Measurements from ENCODE around the gene CCDC127.

The CCDC127 gene

DNA sequence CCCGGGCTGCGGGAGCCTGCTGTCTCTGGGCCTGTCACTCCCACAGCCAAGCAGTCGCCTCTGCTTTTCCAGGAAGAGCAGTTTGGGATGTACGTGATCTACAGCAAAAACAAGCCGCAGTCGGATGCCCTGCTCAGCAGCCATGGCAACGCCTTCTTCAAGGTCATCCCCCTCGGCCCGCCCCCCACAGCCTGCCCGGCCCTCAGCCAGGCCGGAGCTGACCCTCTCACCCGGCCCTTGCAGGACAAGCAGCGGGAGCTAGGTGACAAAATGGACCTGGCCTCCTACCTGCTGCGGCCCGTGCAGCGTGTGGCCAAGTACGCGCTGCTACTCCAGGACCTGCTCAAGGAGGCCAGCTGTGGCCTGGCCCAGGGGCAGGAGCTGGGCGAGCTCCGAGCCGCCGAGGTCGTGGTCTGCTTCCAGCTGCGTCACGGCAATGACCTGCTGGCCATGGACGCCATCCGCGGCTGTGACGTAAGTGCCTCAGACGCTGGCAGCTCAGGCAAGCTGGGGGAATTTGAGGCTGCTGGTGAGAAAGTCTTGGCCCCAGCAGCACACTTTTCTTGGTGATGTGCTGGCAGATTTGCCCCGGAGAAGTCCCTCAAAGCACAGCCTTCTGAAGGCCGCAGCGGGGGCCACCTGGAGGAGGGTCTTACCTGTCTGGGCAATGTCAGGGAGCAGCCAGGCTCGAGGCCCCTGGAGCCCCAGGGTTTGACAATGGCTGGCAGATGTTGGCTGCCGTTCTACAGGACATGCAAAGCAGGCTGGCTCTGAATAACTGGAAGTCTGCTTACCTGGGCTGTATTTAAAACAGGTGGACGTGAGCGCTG lies 46.8 kb downstream of the CCDC127 start:
- Histone ChIP-seq H3K9me3 (ENCODE audit: control insufficient read depth, insufficient read depth, low read length) (no peaks in the 10 kb centered on the region), H3K9me2 (replicated peaks; ENCODE audit: control insufficient read depth, low read length) (no peaks in the 10 kb centered on the region), H3K79me2 (ENCODE audit: control insufficient read depth, low read length) (no peaks in the 10 kb centered on the region), H3K4me1 (ENCODE audit: control insufficient read depth, low read length) (no peaks in the 10 kb centered on the region), H3K4me3 (ENCODE audit: low read length) (no peak overlapping the region), H3K27ac (ENCODE audit: low read depth, low read length) (no peak overlapping the region), H3K27me3 (ENCODE audit: control insufficient read depth, low read length) (no peaks in the 10 kb centered on the region), H3K4me2 (ENCODE audit: low read length) (no peak overlapping the region), H3F3A (ENCODE audit: control insufficient read depth, insufficient read depth) (no peaks in the 10 kb centered on the region), H3K36me3 (ENCODE audit: control insufficient read depth, low read length) (no peaks in the 10 kb centered on the region), H4K20me1 (ENCODE audit: control insufficient read depth, insufficient read depth, low read depth, low read length) (no peaks in the 10 kb centered on the region)
- TF ChIP-seq EZH2phosphoT487 (IDR thresholded peaks at IDR 0.05; ENCODE audit: borderline replicate concordance, low read length): no peak
- TF ChIP-seq, protein P1, sequence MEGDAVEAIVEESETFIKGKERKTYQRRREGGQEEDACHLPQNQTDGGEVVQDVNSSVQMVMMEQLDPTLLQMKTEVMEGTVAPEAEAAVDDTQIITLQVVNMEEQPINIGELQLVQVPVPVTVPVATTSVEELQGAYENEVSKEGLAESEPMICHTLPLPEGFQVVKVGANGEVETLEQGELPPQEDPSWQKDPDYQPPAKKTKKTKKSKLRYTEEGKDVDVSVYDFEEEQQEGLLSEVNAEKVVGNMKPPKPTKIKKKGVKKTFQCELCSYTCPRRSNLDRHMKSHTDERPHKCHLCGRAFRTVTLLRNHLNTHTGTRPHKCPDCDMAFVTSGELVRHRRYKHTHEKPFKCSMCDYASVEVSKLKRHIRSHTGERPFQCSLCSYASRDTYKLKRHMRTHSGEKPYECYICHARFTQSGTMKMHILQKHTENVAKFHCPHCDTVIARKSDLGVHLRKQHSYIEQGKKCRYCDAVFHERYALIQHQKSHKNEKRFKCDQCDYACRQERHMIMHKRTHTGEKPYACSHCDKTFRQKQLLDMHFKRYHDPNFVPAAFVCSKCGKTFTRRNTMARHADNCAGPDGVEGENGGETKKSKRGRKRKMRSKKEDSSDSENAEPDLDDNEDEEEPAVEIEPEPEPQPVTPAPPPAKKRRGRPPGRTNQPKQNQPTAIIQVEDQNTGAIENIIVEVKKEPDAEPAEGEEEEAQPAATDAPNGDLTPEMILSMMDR (IDR thresholded peaks at IDR 0.05; ENCODE audit: low read depth, low read length, poor library complexity, severe bottlenecking): no peak

DNA sequence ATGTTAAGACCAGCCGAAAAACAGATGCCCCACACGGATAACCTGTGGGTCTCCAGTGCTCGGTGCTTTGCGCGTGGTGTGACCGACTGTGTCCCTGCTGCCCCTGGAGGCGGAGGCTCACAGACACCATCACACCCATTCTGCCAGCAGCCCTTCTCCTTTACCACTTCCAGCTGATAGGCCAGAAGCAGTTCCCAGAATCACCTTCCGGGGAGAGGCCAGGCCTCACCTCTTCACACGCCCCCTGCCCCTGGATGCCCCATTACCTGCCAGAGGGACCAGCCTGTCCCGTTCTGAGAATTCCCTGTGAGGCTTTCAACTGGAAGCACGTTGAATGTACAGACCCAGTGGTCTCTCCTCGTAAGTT lies 48.2 kb downstream of the CCDC127 start:
- Histone ChIP-seq H3K9me3 (ENCODE audit: control insufficient read depth, insufficient read depth, low read length) (no peaks in the 10 kb centered on the region), H3K9me2 (replicated peaks; ENCODE audit: control insufficient read depth, low read length) (no peaks in the 10 kb centered on the region), H3K4me2 (ENCODE audit: low read length) (no peak overlapping the region), H3K79me2 (ENCODE audit: control insufficient read depth, low read length) (no peaks in the 10 kb centered on the region), H3K27ac (ENCODE audit: low read depth, low read length) (no peak overlapping the region), H3F3A (ENCODE audit: control insufficient read depth, insufficient read depth) (no peaks in the 10 kb centered on the region), H4K20me1 (ENCODE audit: control insufficient read depth, insufficient read depth, low read depth, low read length) (no peaks in the 10 kb centered on the region), H3K36me3 (ENCODE audit: control insufficient read depth, low read length) (no peaks in the 10 kb centered on the region), H3K27me3 (ENCODE audit: control insufficient read depth, low read length) (no peaks in the 10 kb centered on the region), H3K4me1 (ENCODE audit: control insufficient read depth, low read length) (no peaks in the 10 kb centered on the region), H3K4me3 (ENCODE audit: low read length) (no peak overlapping the region)
- TF ChIP-seq EZH2phosphoT487 (IDR thresholded peaks at IDR 0.05; ENCODE audit: borderline replicate concordance, low read length): no peak
- TF ChIP-seq, protein P1 (IDR thresholded peaks at IDR 0.05; ENCODE audit: low read depth, low read length, poor library complexity, severe bottlenecking): no peak

DNA sequence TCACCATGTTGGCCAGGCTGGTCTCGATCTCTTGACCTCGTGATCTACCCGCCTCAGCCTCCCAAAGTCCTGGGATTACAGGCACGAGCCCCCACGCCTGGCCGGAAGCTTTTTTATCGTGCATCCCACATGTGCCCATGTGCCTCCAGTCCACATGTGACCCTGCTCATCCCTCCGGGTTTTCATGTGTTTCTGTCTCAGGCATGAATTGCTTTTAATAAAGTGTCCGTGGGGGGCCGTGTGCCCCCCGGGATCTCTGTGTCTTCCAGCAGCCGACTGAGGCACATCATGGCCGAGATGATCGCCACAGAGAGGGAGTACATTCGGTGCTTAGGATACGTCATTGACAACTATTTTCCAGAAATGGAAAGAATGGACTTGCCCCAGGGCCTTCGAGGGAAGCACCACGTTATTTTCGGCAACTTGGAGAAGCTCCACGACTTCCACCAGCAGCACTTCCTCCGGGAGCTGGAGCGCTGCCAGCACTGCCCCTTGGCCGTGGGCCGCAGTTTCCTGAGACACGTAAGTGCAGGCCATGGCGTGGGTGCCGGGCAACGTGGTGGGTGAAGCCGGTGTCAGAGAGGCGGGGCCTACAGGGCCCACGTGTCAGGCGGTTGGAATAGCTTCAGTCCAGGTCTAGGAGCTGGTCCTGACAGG lies 48.8 kb downstream of the CCDC127 start:
- Histone ChIP-seq H3K36me3 (ENCODE audit: control insufficient read depth, low read length) (no peaks in the 10 kb centered on the region), H3K9me2 (replicated peaks; ENCODE audit: control insufficient read depth, low read length) (no peaks in the 10 kb centered on the region), H3K4me3 (ENCODE audit: low read length) (no peak overlapping the region), H3F3A (ENCODE audit: control insufficient read depth, insufficient read depth) (no peaks in the 10 kb centered on the region), H3K4me2 (ENCODE audit: low read length) (no peak overlapping the region), H3K79me2 (ENCODE audit: control insufficient read depth, low read length) (no peaks in the 10 kb centered on the region), H4K20me1 (ENCODE audit: control insufficient read depth, insufficient read depth, low read depth, low read length) (no peaks in the 10 kb centered on the region), H3K4me1 (ENCODE audit: control insufficient read depth, low read length) (no peaks in the 10 kb centered on the region), H3K27me3 (ENCODE audit: control insufficient read depth, low read length) (no peaks in the 10 kb centered on the region), H3K27ac (ENCODE audit: low read depth, low read length) (no peak overlapping the region), H3K9me3 (ENCODE audit: control insufficient read depth, insufficient read depth, low read length) (no peaks in the 10 kb centered on the region)
- TF ChIP-seq EZH2phosphoT487 (IDR thresholded peaks at IDR 0.05; ENCODE audit: borderline replicate concordance, low read length): no peak
- TF ChIP-seq, protein P1 (IDR thresholded peaks at IDR 0.05; ENCODE audit: low read depth, low read length, poor library complexity, severe bottlenecking): no peak

Data from DOHH2 (cell line).